Activated CD8-positive, alpha-beta memory T cell treated with anti-CD3 and anti-CD28 coated beads, Interleukin-2, amount 50 U/mL, for 1 hour (primary cell): Measurements from ENCODE around the gene FOXD4L6.
"Not testable (repeated sequence)": the region's sequence is repeated elsewhere in the genome, so short reads cannot be mapped to it uniquely, and the experiment has no call there.

Experiments used
- DNase-seq: peaks from one replicate; pipeline ENCODE4 v3.0.0-alpha.2; 2020; ENCODE audit errors: extremely low read depth

FOXD4L6 gene

DNA sequence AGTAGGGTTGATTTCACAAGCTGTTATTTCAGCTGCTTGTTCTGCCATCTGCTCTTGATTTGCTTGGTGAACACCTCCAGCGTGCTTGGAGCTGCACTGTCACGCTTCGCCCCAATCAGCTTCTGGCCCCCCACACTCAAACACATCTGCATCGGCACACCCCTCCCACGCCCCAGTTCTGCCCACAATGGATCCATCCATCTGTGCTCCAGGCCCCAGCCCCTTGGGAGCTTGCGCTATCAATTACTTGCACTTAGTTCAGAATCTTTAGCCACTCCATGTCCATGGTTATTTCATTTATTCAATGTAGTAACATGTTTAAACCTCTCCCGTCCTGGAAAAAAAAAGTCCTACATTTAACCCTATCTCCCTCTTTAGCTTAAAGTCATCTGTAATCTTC lies 28.0 kb downstream of the FOXD4L6 start:
- not testable (repeated sequence) for DNase-seq

DNA sequence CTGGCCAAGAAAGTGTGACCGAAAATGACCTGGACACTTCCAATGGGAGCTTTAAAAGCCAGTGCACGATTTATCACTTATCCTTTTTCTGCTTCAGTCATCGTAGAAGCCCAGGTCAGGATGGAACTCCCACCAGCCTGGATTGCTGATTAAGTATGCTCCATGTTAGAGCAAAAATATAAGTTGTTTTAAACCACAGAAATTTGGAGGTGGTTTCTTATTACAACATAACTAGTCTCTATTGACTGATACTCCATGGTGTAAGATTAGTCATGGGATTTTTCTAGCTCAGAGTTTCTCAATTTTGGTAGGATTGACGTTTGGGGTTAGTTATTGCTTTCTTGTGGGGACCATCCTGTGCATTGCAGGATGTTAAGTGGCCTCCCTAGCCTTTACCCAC lies 29.7 kb downstream of the FOXD4L6 start:
- not testable (repeated sequence) for DNase-seq

GRCh38 chr9:41095060-41095459 lies 33.4 kb downstream of the FOXD4L6 start:
- not testable (repeated sequence) for DNase-seq

DNA sequence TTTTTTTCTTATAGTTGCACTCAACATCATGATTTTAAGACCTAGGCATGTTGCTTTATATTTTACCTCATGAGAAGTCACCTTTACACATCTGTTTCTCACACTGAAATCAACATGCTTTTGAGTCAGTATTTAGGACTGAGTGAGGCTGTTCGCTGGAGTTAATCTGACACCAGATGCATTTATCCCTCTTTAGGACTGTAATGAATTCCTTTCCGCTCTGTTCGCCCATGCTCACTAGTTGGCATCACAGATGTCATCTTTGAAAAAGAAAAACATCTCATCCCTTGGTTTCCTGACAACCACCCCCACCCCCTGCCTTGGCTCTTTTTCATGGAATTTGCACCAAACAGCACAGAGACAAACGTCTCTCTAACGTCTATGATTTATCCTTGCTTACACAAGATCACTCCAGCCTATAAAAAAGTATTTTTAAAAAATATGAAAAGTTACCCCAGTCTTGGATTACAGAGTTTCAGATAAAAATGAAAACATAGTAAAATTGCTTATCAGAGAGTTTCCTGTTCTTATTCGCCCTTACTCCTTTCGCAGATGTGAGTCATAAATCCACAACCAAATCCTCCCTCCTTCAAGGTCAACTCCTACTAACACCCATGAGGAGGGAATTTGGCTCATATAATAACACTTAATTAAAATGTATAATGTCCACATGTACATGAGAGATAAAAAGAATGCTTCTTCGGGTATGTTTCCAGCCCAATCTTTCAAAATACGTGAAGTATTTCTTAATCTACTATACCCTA lies 34.3 kb downstream of the FOXD4L6 start:
- DNase-seq: not testable (repeated sequence)

DNA sequence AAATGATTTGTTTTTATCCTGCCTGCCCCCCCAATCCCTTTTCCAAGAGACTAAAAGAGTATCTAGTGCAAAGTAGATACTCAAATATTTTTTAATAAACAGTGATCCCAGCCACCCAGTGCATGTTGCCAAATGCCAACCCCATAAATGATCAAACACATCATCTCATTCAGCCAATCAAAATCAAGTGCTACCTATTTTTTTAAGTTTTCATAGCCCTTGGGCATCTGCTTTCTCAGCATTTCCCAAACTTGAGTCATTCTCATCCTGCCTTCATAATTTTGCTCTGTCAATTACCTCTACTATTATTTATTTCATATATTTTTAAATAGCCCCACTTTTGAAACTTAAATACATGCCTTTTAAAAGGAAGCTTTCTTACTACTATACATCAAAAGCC lies 37.6 kb downstream of the FOXD4L6 start:
- not testable (repeated sequence) for DNase-seq

DNA sequence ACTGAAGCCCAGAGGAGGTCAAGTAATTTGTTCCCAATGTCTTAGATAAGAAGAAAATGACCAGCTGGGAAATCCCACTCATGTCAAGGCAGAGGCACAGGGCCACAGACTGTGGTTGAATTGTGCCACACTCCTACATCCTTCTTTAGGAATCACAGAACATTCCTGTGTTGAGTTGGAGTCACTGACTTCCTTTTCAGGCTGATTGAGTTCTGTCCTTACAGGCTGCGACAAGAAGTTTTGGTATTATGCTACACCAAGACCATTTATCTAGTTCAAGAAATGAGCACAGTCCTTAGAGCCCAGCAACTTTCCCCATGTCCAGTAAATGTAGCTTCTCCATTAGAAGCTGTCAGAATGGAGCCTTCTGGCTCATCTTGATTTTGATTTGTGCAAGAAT lies 38.1 kb downstream of the FOXD4L6 start:
- not testable (repeated sequence) for DNase-seq

GRCh38 chr9:41088450-41089059 lies 39.9 kb downstream of the FOXD4L6 start:
- not testable (repeated sequence) for DNase-seq

DNA sequence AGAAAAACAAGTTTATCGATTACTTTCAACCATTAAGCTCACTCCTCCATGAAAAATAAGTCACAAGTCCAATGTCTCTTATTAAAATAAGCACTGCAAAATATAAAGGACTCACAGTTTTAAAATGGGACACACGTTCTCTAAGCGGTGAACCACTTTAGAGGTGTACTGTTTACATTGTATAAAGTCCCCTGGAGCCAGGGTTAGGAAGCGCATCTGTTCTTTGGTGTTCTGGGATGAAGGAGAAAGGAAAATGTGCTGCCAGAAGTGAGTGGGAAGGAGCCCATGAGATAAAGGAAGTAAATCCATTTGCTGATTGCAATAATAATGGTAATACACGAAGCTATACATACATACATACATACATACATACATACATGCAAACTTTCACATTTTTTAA lies 40.6 kb downstream of the FOXD4L6 start:
- not testable (repeated sequence) for DNase-seq

GRCh38 chr9:41087157-41087780 lies 41.2 kb downstream of the FOXD4L6 start:
- not testable (repeated sequence) for DNase-seq

DNA sequence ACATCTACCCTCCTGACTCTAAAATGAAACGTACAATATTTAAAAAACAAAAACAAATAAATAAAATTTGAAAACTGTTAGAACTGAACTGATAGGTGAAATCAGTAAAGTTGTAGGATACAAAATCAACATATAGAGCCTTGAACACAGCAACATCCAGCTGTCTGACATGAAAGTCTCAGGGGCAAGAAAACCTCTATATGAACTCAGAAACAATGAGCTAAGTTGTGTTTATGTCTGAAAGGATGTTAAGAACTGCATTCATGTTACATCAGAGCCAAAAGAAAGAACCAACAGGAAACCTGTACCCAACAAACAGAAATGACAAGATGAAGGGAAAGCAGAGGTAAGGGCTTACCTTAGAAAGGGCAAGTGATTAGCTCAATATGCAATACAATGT lies 41.8 kb downstream of the FOXD4L6 start:
- not testable (repeated sequence) for DNase-seq

DNA sequence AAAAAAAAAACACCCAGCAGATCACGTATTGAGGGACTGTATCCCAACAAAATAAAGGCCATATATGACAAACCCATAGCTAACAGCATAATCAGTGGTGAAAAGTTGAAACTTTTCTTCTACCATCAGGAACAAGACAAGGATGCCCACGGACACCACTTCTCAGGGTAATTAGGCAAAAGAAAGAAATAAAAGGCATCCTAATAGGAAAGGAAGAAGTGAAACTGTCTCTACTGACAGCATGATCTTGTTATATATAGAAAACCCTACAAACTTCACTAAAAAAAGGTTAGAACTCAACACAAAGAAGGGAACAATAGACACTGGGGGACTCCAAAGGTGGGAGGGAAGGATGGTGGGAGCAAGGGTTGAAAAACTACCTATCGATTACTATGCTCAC lies 42.3 kb downstream of the FOXD4L6 start:
- DNase-seq: not testable (repeated sequence)

DNA sequence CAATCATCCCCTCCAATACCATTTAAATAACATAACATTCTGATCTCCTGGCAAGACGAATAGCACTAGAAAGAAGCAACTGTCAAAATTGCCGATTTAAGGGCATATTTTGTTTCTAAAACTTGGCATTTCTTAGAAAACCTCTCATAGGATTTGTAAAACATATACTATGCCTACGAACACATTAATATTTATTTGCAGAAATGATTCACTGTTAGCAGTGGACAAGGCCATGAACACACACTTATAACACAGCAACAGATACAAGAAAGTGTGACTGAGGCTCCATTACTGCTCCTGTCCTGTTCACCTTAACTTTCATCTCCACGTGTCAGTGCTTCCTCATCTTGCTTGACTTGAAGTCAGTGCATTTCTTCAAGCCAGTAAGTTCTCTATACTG lies 46.1 kb downstream of the FOXD4L6 start:
- DNase-seq: not testable (repeated sequence)

GRCh38 chr9:41079464-41079863 lies 49.0 kb downstream of the FOXD4L6 start:
- not testable (repeated sequence) for DNase-seq

GRCh38 chr9:41077586-41077985 lies 50.9 kb downstream of the FOXD4L6 start:
- DNase-seq: not testable (repeated sequence)
